Measurements from ENCODE around the gene TBRG1. TPM values are rescaled to one million over a fixed set of nuclear protein-coding genes. Genes with fewer than 3 reads are reported as not detected.
"Not testable (repeated sequence)": the region's sequence is repeated elsewhere in the genome, so short reads cannot be mapped to it uniquely, and the experiment has no call there.

TBRG1 gene
- total RNA-seq, 2 experiments from 2014 or later: 36.2 to 41.3 TPM

DNA sequence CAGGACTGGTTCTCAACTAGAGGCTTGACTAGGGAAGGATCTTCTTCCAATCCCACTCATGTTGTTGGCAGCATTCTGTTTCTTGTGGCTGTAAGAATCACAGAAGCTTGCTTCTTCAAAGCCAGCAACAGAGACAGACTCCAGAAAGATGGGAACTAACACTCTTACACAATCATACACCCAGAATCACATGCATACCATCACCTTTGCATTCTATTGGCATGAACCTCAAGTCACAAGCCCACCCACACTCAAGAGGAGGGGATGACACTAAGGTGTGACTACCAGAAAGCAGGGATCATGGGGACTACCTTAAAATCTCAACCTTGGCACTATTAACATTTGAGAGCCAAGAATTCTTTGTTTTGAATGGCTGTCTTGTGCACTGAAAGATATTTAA is 25.0 kb upstream of the TBRG1 start:
- POLR2A ChIA-PET: no interaction called here
- peaks cover 23% of the 10 kb centered on the region for H3K27me3 Mint-ChIP-seq (ENCODE audit: low read depth)

DNA sequence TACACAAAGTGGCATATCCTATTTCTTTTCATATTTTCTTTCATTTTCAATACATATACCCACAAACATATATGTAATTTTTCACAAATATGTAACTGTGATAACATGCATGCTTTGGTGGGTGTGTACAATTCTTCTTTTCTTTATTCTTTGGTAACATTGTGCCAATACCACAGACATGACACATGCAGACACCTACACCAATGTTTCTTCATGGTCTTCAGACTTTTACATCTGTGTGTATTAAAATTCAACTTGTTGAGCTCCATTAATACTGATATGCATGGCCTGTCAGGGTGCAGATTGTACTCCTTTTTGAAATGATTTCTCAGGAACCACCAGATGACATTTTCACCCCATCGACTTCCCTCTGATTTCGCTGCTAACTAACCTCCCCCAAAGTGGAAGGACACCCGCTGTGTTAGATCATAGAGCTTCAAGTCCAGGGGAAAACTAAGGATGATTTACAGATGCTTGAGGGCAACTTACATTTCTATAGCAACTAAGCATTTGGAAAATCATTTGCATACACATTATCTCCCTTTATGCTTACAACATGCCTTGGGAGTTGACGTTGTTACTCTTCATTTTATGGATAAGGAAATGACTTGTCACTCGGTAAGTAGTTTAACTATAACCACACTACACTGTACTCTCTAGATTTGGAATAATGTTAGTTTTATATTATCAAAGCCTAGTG is 21.9 kb upstream of the TBRG1 start:
- H3K4me1 Mint-ChIP-seq (ENCODE audit: low read depth): no peaks in the 10 kb centered on the region
- no peaks in the 10 kb centered on the region for H3K36me3 Mint-ChIP-seq (ENCODE audit: low read depth)
- no peak overlapping the region for H3K27ac Mint-ChIP-seq
- ATAC-seq (no peak), DNase-seq (no peak)
- no peaks in the 10 kb centered on the region for H3K9me3 Mint-ChIP-seq (ENCODE audit: insufficient read depth)
- no peak overlapping the region for H3K4me3 Mint-ChIP-seq
- H3K27me3 Mint-ChIP-seq (ENCODE audit: low read depth): peaks cover 20% of the 10 kb centered on the region
- ChIA-PET CTCF (no interaction called here), POLR2A (no interaction called here)

More for the DNA sequence above, 25.0 kb upstream of the TBRG1 start:
- Mint-ChIP-seq H3K4me1 (ENCODE audit: low read depth) (no peaks in the 10 kb centered on the region), H3K9me3 (ENCODE audit: insufficient read depth) (no peaks in the 10 kb centered on the region), H3K4me3 (no peak overlapping the region), H3K36me3 (ENCODE audit: low read depth) (no peaks in the 10 kb centered on the region), H3K27ac (no peak overlapping the region)
- ATAC-seq: no peak
- CTCF ChIA-PET: no interaction called here
- DNase-seq: no peak

- no peaks in the 10 kb centered on the region for H3K36me3 Mint-ChIP-seq (ENCODE audit: low read depth)
- ChIA-PET POLR2A (no interaction called here), CTCF (no interaction called here)
- H3K27ac Mint-ChIP-seq: no peak overlapping the region
- no peaks in the 10 kb centered on the region for H3K9me3 Mint-ChIP-seq (ENCODE audit: insufficient read depth)
- H3K4me3 Mint-ChIP-seq: no peak overlapping the region
- H3K4me1 Mint-ChIP-seq (ENCODE audit: low read depth): no peaks in the 10 kb centered on the region
- ATAC-seq (no peak), DNase-seq (no peak)
- peaks cover 17% of the 10 kb centered on the region for H3K27me3 Mint-ChIP-seq (ENCODE audit: low read depth)
Measured at GRCh38 chr11:124602193-124602592, 20.5 kb upstream of the TBRG1 start.

GRCh38 chr11:124602723-124603122 is 19.9 kb upstream of the TBRG1 start:
- CTCF ChIA-PET: not testable (repeated sequence)

DNA sequence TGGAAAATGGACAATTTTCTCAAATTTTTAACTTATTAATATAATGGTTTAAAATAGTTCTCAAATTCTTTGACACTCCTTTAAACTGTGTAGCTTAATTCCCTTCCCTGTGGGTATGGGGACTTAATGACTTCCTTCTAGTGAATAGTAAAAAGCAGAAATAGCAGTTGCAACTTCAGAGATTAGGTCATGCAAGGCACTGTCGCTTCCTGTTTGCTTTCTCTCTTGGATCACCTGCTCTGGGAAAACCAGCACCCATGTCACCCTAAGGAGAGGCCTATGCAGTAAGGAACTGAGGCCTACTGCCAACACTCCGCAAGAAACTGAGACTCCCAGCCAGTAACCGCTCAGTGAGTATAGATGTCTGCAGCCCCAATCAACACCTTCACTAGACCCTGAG is 16.9 kb upstream of the TBRG1 start:
- H3K36me3 Mint-ChIP-seq (ENCODE audit: low read depth): no peaks in the 10 kb centered on the region
- no peaks in the 10 kb centered on the region for H3K9me3 Mint-ChIP-seq (ENCODE audit: insufficient read depth)
- no peaks in the 10 kb centered on the region for H3K4me1 Mint-ChIP-seq (ENCODE audit: low read depth)
- DNase-seq (no peak), ATAC-seq (no peak)
- ChIA-PET CTCF (no interaction called here), POLR2A (no interaction called here)
- no peak overlapping the region for H3K27ac Mint-ChIP-seq
- H3K27me3 Mint-ChIP-seq (ENCODE audit: low read depth): peaks cover 5% of the 10 kb centered on the region
- H3K4me3 Mint-ChIP-seq: no peak overlapping the region

More at GRCh38 chr11:124602723-124603122, 19.9 kb upstream of the TBRG1 start:
- H3K4me3 Mint-ChIP-seq; H3K9me3 Mint-ChIP-seq (ENCODE audit: insufficient read depth); DNase-seq; H3K4me1 Mint-ChIP-seq (ENCODE audit: low read depth); H3K36me3 Mint-ChIP-seq (ENCODE audit: low read depth); H3K27ac Mint-ChIP-seq; ATAC-seq: not testable (repeated sequence)
- H3K27me3 Mint-ChIP-seq (ENCODE audit: low read depth): peaks cover 12% of the 10 kb centered on the region
- POLR2A ChIA-PET: interaction anchor here (0.5 kb wide), 1 partner anchor 11 kb away, joined by 3 read pairs; no protein-coding TSS in a partner anchor

DNA sequence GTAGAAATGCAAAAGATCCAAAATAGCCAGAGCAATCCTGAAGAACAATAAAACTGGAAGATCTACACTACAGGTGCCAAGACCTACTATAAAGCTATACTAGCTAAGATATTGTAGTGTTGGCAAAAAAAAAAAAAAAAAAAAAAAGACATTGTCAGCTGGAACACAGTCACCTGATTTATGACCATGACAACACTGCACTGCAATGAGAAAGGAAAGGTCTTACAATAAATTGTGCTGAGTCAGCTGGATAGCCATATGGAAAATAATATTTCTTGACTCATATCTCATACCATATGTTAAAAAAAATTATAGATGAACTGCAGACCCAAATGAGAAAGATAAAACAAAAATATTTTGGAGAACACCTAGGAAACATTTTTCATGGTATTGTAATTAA is 14.5 kb upstream of the TBRG1 start:
- H3K36me3 Mint-ChIP-seq (ENCODE audit: low read depth): no peaks in the 10 kb centered on the region
- CTCF ChIA-PET: interaction anchor here (1.3 kb wide), 1 partner anchor 22 kb away, joined by 4 read pairs; no protein-coding TSS in a partner anchor
- DNase-seq (no peak), ATAC-seq (no peak)
- no peak overlapping the region for H3K27ac Mint-ChIP-seq
- H3K27me3 Mint-ChIP-seq (ENCODE audit: low read depth): no peaks in the 10 kb centered on the region
- H3K9me3 Mint-ChIP-seq (ENCODE audit: insufficient read depth): no peaks in the 10 kb centered on the region
- peaks cover 12% of the 10 kb centered on the region for H3K4me1 Mint-ChIP-seq (ENCODE audit: low read depth)
- POLR2A ChIA-PET: no interaction called here
- no peak overlapping the region for H3K4me3 Mint-ChIP-seq

- POLR2A ChIA-PET: no interaction called here
- ATAC-seq: no peak
Measured at GRCh38 chr11:124610295-124610694, 12.4 kb upstream of the TBRG1 start.

DNA sequence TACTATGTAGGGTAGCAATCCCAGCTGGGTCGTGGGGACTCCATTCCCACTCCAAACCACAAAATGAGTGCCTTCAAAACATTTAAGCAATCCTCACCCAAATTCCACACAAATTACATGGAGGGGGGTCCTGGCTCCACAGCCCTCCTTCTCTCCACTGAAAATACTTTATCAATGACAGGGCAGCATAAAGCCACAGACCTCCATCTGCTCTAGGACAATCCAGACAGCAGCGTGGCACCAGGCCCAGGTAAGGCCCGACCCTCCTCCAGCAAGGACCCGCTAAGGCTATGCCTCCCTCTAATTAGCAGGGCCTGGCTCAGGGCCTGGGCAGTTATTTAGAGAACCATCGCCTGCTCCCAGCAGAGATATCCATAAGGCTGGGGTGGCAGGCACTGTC is 11.6 kb upstream of the TBRG1 start, which contains the start of gene PANX3:
Gene PANX3, plus strand, starts transcription at position 365 of the 400 bp plus-strand sequence. CDS start 129 bp downstream, outside the sequence.
- Mint-ChIP-seq H3K36me3 (ENCODE audit: low read depth) (no peaks in the 10 kb centered on the region), H3K27me3 (ENCODE audit: low read depth) (peaks cover 6% of the 10 kb centered on the region), H3K4me1 (ENCODE audit: low read depth) (peaks cover 15% of the 10 kb centered on the region), H3K27ac (peak within 1 kb of the TSS; percentile 62), H3K4me3 (no peak within 1 kb of the TSS), H3K9me3 (ENCODE audit: insufficient read depth) (no peaks in the 10 kb centered on the region)
- ChIA-PET CTCF (interaction anchor here (0.9 kb wide), 1 partner anchor 153 kb away, joined by 3 read pairs; no protein-coding TSS in a partner anchor), POLR2A (no interaction called here)
- DNase-seq: no peak
- no peak for ATAC-seq

More at GRCh38 chr11:124610295-124610694, 12.4 kb upstream of the TBRG1 start:
- H3K36me3 Mint-ChIP-seq (ENCODE audit: low read depth): no peaks in the 10 kb centered on the region
- CTCF ChIA-PET: interaction anchor here (0.9 to 1.0 kb wide), 2 partner anchors 17 to 153 kb away, joined by 3 read pairs; no protein-coding TSS in a partner anchor
- H3K4me1 Mint-ChIP-seq (ENCODE audit: low read depth): peaks cover 15% of the 10 kb centered on the region
- DNase-seq: no peak
- H3K4me3 Mint-ChIP-seq: no peak overlapping the region
- no peaks in the 10 kb centered on the region for H3K9me3 Mint-ChIP-seq (ENCODE audit: insufficient read depth)
- H3K27ac Mint-ChIP-seq: no peak overlapping the region
- H3K27me3 Mint-ChIP-seq (ENCODE audit: low read depth): peaks cover 4% of the 10 kb centered on the region

- Mint-ChIP-seq H3K36me3 (ENCODE audit: low read depth) (no peaks in the 10 kb centered on the region), H3K4me3 (no peak overlapping the region), H3K27me3 (ENCODE audit: low read depth) (peaks cover 6% of the 10 kb centered on the region), H3K4me1 (ENCODE audit: low read depth) (peaks cover 15% of the 10 kb centered on the region), H3K9me3 (ENCODE audit: insufficient read depth) (no peaks in the 10 kb centered on the region), H3K27ac (peak overlapping the region; percentile 62)
- POLR2A ChIA-PET: interaction anchor here (0.7 kb wide), 1 partner anchor 1603 kb away, joined by 3 read pairs; no protein-coding TSS in a partner anchor
- CTCF ChIA-PET: no interaction called here
- DNase-seq (peak; percentile 61), ATAC-seq (peak; percentile 92)
Measured at GRCh38 chr11:124612045-124612444, 10.6 kb upstream of the TBRG1 start.

GRCh38 chr11:124612567-124613246 is 10.0 kb upstream of the TBRG1 start:
- Mint-ChIP-seq H3K36me3 (ENCODE audit: low read depth) (no peaks in the 10 kb centered on the region), H3K4me3 (no peak overlapping the region), H3K27ac (no peak overlapping the region), H3K4me1 (ENCODE audit: low read depth) (peaks cover 15% of the 10 kb centered on the region), H3K9me3 (ENCODE audit: insufficient read depth) (no peaks in the 10 kb centered on the region), H3K27me3 (ENCODE audit: low read depth) (peaks cover 10% of the 10 kb centered on the region)
- CTCF ChIA-PET: no interaction called here
- DNase-seq: no peak
- POLR2A ChIA-PET: interaction anchor here (0.7 kb wide), 1 partner anchor 1602 kb away, joined by 3 read pairs; no protein-coding TSS in a partner anchor
- ATAC-seq: no peak

DNA sequence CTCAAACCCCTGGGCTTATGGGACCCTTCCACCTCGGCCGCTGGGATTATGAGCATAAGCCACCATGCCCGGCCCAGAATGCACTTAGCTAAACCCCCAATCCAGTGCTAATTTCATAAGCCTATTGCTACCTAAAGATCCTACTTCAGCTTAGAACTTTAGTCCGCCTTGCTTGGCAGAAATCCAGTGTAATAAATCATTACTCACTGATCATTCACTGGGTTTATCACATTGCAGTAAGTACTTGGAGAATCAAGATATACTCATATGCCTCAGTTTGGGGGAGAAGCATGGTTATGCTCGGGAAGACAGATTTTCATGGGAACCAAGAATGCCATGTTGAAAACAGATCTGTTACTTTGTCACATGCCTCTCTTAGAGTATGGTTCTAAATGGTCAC is 3.8 kb upstream of the TBRG1 start:
- no peak overlapping the region for H3K4me3 Mint-ChIP-seq
- H3K36me3 Mint-ChIP-seq (ENCODE audit: low read depth): no peaks in the 10 kb centered on the region
- CTCF ChIA-PET: interaction anchor here (2.7 kb wide), 2 partner anchors 25 to 217 kb away, joined by 7 to 8 read pairs; no protein-coding TSS in a partner anchor
- peaks cover 18% of the 10 kb centered on the region for H3K27me3 Mint-ChIP-seq (ENCODE audit: low read depth)
- no peak for DNase-seq
- H3K4me1 Mint-ChIP-seq (ENCODE audit: low read depth): peaks cover 10% of the 10 kb centered on the region
- no peak overlapping the region for H3K27ac Mint-ChIP-seq
- no peak for ATAC-seq
- no peaks in the 10 kb centered on the region for H3K9me3 Mint-ChIP-seq (ENCODE audit: insufficient read depth)
- POLR2A ChIA-PET: no interaction called here

Measured in activated CD8-positive, alpha-beta T cell treated with anti-CD3 and anti-CD28 coated beads, Interleukin-2, amount 10 ng/mL, durations not matched to agents 7 days and 5 days (primary cell).